ENCODE measurements around the gene C16orf78. TPM values are rescaled to one million over a fixed set of nuclear protein-coding genes. Genes with fewer than 3 reads are reported as not detected.

The C16orf78 gene
- total and polyA plus RNA-seq, 2 experiments from 2014 or later = not detected

DNA sequence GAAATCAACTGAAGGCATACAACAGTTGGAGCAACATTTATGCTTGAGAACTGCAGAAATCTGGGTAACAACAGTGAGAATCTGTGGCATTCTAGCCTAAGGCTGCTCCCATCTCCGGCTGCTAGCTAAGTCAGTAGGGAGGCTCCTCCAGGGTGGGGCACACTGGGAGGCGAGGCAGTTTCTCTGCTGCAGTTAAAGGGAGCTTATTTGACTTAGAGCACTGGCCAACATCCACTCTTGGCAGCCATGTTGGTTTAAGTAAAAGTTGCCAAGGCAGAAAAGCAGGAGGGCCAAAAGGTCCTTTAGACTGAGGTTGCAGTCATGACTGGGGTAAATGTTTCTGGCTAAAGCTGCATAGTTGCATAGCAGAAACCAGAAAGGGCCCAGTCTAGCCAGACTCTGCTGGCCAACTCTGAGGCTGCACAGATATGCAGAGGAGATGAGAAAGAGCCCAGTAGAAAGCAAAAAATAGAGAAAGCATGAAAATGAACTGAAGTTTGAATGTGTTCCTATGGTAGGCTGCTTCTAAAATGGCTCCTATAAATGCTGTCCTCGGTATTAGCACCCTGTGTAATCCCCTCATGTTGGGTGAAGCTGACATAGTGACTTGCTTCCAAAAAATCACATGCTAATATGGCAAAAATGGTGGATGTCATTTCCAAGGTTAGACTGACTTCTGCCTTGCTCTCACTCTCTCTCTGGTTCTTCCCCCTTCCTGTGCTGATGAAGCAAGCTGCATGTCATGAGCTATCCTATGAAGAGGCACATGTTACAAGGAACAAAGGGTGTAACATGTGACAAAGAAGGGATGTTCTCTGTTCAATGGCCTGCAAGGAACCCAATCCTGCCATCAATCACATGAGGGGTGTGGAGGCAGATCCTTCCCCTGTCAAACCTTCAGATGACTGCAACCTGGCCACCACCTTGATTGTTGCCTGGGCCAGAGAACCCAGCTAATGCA, 3.7 kb upstream of the C16orf78 start:
- no peak for DNase-seq (ENCODE audit: low spot score)
- TF ChIP-seq, protein P1, sequence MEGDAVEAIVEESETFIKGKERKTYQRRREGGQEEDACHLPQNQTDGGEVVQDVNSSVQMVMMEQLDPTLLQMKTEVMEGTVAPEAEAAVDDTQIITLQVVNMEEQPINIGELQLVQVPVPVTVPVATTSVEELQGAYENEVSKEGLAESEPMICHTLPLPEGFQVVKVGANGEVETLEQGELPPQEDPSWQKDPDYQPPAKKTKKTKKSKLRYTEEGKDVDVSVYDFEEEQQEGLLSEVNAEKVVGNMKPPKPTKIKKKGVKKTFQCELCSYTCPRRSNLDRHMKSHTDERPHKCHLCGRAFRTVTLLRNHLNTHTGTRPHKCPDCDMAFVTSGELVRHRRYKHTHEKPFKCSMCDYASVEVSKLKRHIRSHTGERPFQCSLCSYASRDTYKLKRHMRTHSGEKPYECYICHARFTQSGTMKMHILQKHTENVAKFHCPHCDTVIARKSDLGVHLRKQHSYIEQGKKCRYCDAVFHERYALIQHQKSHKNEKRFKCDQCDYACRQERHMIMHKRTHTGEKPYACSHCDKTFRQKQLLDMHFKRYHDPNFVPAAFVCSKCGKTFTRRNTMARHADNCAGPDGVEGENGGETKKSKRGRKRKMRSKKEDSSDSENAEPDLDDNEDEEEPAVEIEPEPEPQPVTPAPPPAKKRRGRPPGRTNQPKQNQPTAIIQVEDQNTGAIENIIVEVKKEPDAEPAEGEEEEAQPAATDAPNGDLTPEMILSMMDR (IDR thresholded peaks at IDR 0.05; ENCODE audit: poor library complexity) = no peak
- no peak for TF ChIP-seq EZH2phosphoT487 (IDR thresholded peaks at IDR 0.05; ENCODE audit: low read depth, severe bottlenecking, unreplicated experiment)
- no peak for TF ChIP-seq EZH2 (IDR thresholded peaks at IDR 0.05; ENCODE audit: borderline replicate concordance)
- no peaks in the 10 kb centered on the region for H3K9me3 ChIP-seq (ENCODE audit: low read depth)
- H3K4me3 ChIP-seq = no peak overlapping the region
- no peaks in the 10 kb centered on the region for H3K9me2 ChIP-seq (replicated peaks; ENCODE audit: insufficient read depth)
- no peak overlapping the region for H3K4me2 ChIP-seq
- H3K4me1 ChIP-seq (ENCODE audit: insufficient read depth) = no peaks in the 10 kb centered on the region
- no peaks in the 10 kb centered on the region for H3K27me3 ChIP-seq
- H3K36me3 ChIP-seq (replicated peaks; ENCODE audit: insufficient read depth, low read depth) = no peaks in the 10 kb centered on the region
- no peaks in the 10 kb centered on the region for H3K79me2 ChIP-seq
- H2AFZ ChIP-seq = no peak overlapping the region
- no peak overlapping the region for H3K27ac ChIP-seq
- H4K20me1 ChIP-seq (ENCODE audit: insufficient read depth, poor library complexity, severe bottlenecking) = no peaks in the 10 kb centered on the region
- WGBS (ENCODE audit: low lambda C conversion rate, missing lambda C conversion rate) = 66% methylated on average over 3 of the region's 3 CpGs

DNA sequence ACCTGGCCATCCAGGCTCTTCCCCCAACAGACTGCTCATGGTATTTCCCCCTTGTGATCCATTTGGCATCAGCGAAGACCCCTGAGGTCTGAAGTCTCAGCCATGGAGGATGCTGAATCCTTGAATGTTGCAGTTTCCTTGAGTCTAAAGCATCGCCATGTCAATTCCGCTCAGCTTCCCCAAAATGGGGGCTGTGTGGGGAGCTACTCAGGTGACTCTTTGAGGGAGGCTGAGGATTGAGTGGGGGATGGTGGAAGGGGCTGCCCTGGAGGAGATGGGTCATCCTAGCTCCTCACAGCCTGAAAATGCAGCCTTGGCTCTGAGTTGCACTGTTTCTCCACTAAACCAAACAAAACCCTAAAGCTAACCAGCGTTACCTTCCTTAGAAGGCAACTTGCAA, 2.6 kb downstream of the C16orf78 start:
- H3K27me3 ChIP-seq = no peaks in the 10 kb centered on the region
- H2AFZ ChIP-seq = no peak overlapping the region
- no peaks in the 10 kb centered on the region for H3K4me1 ChIP-seq (ENCODE audit: insufficient read depth)
- H3K79me2 ChIP-seq = no peaks in the 10 kb centered on the region
- no peak overlapping the region for H3K27ac ChIP-seq
- H3K4me3 ChIP-seq = no peak overlapping the region
- no peaks in the 10 kb centered on the region for H3K36me3 ChIP-seq (replicated peaks; ENCODE audit: insufficient read depth, low read depth)
- H3K4me2 ChIP-seq = no peak overlapping the region
- no peaks in the 10 kb centered on the region for H4K20me1 ChIP-seq (ENCODE audit: insufficient read depth, poor library complexity, severe bottlenecking)
- no peaks in the 10 kb centered on the region for H3K9me2 ChIP-seq (replicated peaks; ENCODE audit: insufficient read depth)
- TF ChIP-seq EZH2 (IDR thresholded peaks at IDR 0.05; ENCODE audit: borderline replicate concordance) (no peak), EZH2phosphoT487 (IDR thresholded peaks at IDR 0.05; ENCODE audit: low read depth, severe bottlenecking, unreplicated experiment) (no peak)
- TF ChIP-seq, protein P1 (IDR thresholded peaks at IDR 0.05; ENCODE audit: poor library complexity) = no peak
- no peak for DNase-seq (ENCODE audit: low spot score)
- 95% methylated on average over 4 of the region's 4 CpGs for WGBS (ENCODE audit: low lambda C conversion rate, missing lambda C conversion rate)
- H3K9me3 ChIP-seq (ENCODE audit: low read depth) = no peaks in the 10 kb centered on the region

DNA sequence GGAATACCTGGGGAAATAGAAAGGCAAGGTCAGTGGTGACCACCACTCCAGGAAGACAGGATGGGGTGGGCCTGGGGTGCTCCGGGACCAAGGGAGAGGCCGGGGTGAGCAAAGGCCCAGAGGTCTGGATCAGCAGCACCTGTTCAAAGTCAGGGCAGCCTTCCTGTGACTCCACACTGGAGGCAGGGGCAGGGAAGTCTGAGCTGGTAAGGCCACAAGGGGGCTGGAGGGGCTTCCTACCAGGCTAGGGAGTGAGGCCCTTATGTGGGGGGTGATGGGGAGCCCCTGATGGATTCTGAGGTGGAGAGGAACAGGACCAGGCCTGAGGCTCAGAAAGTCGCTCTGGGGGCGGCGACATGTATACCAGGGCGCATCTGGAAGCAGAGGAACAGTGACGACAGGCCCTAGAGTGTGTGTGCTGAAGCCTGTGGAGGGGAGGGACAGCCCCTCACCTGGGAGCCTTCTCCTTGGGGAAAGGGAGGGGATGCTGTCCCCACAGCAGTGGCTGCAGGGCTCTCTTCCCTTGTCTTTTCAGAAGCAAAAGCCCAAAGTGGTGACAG, 3.7 kb downstream of the C16orf78 start:
- H2AFZ ChIP-seq = no peak overlapping the region
- 84% methylated on average over 7 of the region's 7 CpGs for WGBS (ENCODE audit: low lambda C conversion rate, missing lambda C conversion rate)
- H3K4me3 ChIP-seq = no peak overlapping the region
- H3K4me1 ChIP-seq (ENCODE audit: insufficient read depth) = no peaks in the 10 kb centered on the region
- no peaks in the 10 kb centered on the region for H3K9me2 ChIP-seq (replicated peaks; ENCODE audit: insufficient read depth)
- H3K27me3 ChIP-seq = no peaks in the 10 kb centered on the region
- no peak overlapping the region for H3K27ac ChIP-seq
- H3K4me2 ChIP-seq = no peak overlapping the region
- no peaks in the 10 kb centered on the region for H4K20me1 ChIP-seq (ENCODE audit: insufficient read depth, poor library complexity, severe bottlenecking)
- no peaks in the 10 kb centered on the region for H3K9me3 ChIP-seq (ENCODE audit: low read depth)
- DNase-seq (ENCODE audit: low spot score) = no peak
- TF ChIP-seq EZH2phosphoT487 (IDR thresholded peaks at IDR 0.05; ENCODE audit: low read depth, severe bottlenecking, unreplicated experiment) (no peak), EZH2 (IDR thresholded peaks at IDR 0.05; ENCODE audit: borderline replicate concordance) (no peak)
- TF ChIP-seq, protein P1 (IDR thresholded peaks at IDR 0.05; ENCODE audit: poor library complexity) = no peak
- no peaks in the 10 kb centered on the region for H3K79me2 ChIP-seq
- no peaks in the 10 kb centered on the region for H3K36me3 ChIP-seq (replicated peaks; ENCODE audit: insufficient read depth, low read depth)
